WTC11 (cell line): ENCODE measurements around the gene CDK9. TPM values are rescaled to one million over a fixed set of nuclear protein-coding genes. Genes with fewer than 3 reads are reported as not detected.

ENCODE experiments used
- ATAC-seq: fragments of 200-7000 bp; cut with Tn5 transposase; 2 replicates; pipeline ENCODE4 v1.10.0; 2021; ENCODE audit warnings: mild to moderate bottlenecking, moderate library complexity
- CTCF ChIA-PET: fragments of 300-600 bp; sonication (Branson Sonifier 250); formaldehyde crosslinking; loops from one replicate; lab custom pipeline; 2021; ENCODE audit warnings: antibody characterized with exemption; lab: Charles Lee
- POLR2A ChIA-PET: fragments of 350-600 bp; sonication (Branson Sonifier 250); formaldehyde crosslinking; loops from one replicate; lab custom pipeline; 2021; ENCODE audit warnings: antibody characterized with exemption; lab: Charles Lee
- DNase-seq: peaks from one replicate; pipeline ENCODE4 v3.0.0; 2021; ENCODE audit warnings: low spot score
- H3K27ac Mint-ChIP-seq: 2 replicates; pipeline ENCODE4 v1.8.0; 2021; ENCODE audit warnings: mixed read lengths
- H3K27me3 Mint-ChIP-seq: 2 replicates; pipeline ENCODE4 v1.8.0; 2021; ENCODE audit warnings: low read depth, mild to moderate bottlenecking, moderate library complexity, mixed read lengths
- H3K36me3 Mint-ChIP-seq: 2 replicates; pipeline ENCODE4 v1.8.0; 2021; ENCODE audit warnings: mixed read lengths
- H3K4me1 Mint-ChIP-seq: 2 replicates; pipeline ENCODE4 v1.8.0; 2022; ENCODE audit warnings: mixed read lengths
- H3K4me3 Mint-ChIP-seq: 2 replicates; pipeline ENCODE4 v1.8.0; 2021; ENCODE audit warnings: mild to moderate bottlenecking, moderate library complexity, mixed read lengths
- H3K9me3 Mint-ChIP-seq: 2 replicates; pipeline ENCODE4 v1.8.0; 2021; ENCODE audit warnings: mixed read lengths
- ELF4 ChIP-seq: sonication (generic); formaldehyde crosslinking; IDR thresholded peaks from 2 replicates; pipeline ENCODE4 v1.8.1; 2022; ENCODE audit warnings: low read depth, mild to moderate bottlenecking, moderate library complexity, missing genetic modification reagents
- ESRRA ChIP-seq: sonication (generic); formaldehyde crosslinking; IDR thresholded peaks from 2 replicates; pipeline ENCODE4 v1.8.1; 2022; ENCODE audit warnings: mild to moderate bottlenecking, missing genetic modification reagents, borderline replicate concordance
- JUN ChIP-seq: sonication (generic); formaldehyde crosslinking; IDR thresholded peaks from 2 replicates; pipeline ENCODE4 v1.8.0; 2023; ENCODE audit warnings: mild to moderate bottlenecking, missing genetic modification reagents
- PRRX2 ChIP-seq: fragments of 250-450 bp; sonication (Bioruptor Pico); IDR thresholded peaks from 2 replicates; pipeline ENCODE4 v1.8.0; 2021; ENCODE audit warnings: mild to moderate bottlenecking
- RELA ChIP-seq: sonication (generic); formaldehyde crosslinking; IDR thresholded peaks from 2 replicates; pipeline ENCODE4 v1.8.1; 2022; ENCODE audit warnings: missing genetic modification reagents, mild to moderate bottlenecking, borderline replicate concordance
- SOX15 ChIP-seq: fragments of 250-450 bp; sonication (Bioruptor Pico); IDR thresholded peaks from 2 replicates; pipeline ENCODE4 v1.9.0; 2021; ENCODE audit warnings: mild to moderate bottlenecking
- ZBTB21 ChIP-seq: sonication (generic); formaldehyde crosslinking; IDR thresholded peaks from 2 replicates; pipeline ENCODE4 v1.8.1; 2023; ENCODE audit warnings: mild to moderate bottlenecking, missing genetic modification reagents, borderline replicate concordance
- ZNF263 ChIP-seq: sonication (generic); formaldehyde crosslinking; IDR thresholded peaks from 2 replicates; pipeline ENCODE4 v1.8.1; 2022; ENCODE audit warnings: low read depth, mild to moderate bottlenecking, moderate library complexity, missing genetic modification reagents
- ZNF423 ChIP-seq: fragments of 250-450 bp; sonication (Bioruptor Pico); IDR thresholded peaks from 2 replicates; pipeline ENCODE4 v2.1.2; 2022; ENCODE audit warnings: mild to moderate bottlenecking, moderate library complexity
- total RNA-seq: library from RNA; stranded (reverse); gene quantifications from 3 replicates; pipeline ENCODE4 v1.2.3, GENCODE V29; 2021
- TF ChIP-seq, protein P1 (sequence below): sonication (generic); formaldehyde crosslinking; IDR thresholded peaks from 2 replicates; pipeline ENCODE4 v1.8.0; 2022; ENCODE audit warnings: missing genetic modification reagents
- TF ChIP-seq, protein P2 (sequence below): sonication (generic); formaldehyde crosslinking; IDR thresholded peaks from 2 replicates; pipeline ENCODE4 v1.8.0; 2023; ENCODE audit warnings: missing genetic modification reagents, mild to moderate bottlenecking, borderline replicate concordance
- TF ChIP-seq, protein P3 (sequence below): sonication (generic); formaldehyde crosslinking; IDR thresholded peaks from 2 replicates; pipeline ENCODE4 v1.8.1; 2023; ENCODE audit warnings: mild to moderate bottlenecking, missing genetic modification reagents, moderate library complexity
- TF ChIP-seq, protein P4 (sequence below): sonication (generic); formaldehyde crosslinking; IDR thresholded peaks from 2 replicates; pipeline ENCODE4 v1.8.1; 2023; ENCODE audit warnings: mild to moderate bottlenecking, missing genetic modification reagents

CDK9 gene
- total RNA-seq, 1 experiment from 2014 or later: 111 TPM

DNA sequence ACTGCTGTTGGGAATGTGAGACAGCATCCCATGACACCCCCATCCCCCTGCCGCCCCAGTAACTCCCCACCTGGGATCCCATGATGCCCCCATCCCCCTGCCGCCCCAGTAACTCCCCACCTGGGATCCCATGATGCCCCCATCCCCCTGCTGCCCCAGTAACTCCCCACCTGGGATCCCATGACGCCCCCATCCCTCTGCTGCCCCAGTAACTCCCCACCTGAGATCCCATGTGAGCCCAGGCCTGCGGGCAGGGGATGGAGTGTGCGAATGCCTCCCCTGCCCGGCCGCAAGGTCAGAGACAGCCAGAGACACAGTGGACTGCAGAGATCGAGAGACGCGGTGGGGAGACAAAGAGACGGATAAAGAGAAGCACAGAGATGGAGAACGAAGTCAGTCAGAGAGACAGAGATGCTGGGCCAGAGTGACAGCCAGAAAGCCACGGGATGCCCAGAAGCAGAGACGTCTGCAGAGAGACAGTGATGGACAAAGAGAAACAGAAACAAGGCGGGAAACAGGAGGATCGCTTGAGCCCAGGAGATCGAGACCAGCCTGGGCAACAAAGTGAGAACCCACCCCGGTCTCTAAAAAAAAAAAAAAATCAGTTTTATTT, 8.4 kb upstream of the CDK9 start (continued):
- TF ChIP-seq, protein P1, sequence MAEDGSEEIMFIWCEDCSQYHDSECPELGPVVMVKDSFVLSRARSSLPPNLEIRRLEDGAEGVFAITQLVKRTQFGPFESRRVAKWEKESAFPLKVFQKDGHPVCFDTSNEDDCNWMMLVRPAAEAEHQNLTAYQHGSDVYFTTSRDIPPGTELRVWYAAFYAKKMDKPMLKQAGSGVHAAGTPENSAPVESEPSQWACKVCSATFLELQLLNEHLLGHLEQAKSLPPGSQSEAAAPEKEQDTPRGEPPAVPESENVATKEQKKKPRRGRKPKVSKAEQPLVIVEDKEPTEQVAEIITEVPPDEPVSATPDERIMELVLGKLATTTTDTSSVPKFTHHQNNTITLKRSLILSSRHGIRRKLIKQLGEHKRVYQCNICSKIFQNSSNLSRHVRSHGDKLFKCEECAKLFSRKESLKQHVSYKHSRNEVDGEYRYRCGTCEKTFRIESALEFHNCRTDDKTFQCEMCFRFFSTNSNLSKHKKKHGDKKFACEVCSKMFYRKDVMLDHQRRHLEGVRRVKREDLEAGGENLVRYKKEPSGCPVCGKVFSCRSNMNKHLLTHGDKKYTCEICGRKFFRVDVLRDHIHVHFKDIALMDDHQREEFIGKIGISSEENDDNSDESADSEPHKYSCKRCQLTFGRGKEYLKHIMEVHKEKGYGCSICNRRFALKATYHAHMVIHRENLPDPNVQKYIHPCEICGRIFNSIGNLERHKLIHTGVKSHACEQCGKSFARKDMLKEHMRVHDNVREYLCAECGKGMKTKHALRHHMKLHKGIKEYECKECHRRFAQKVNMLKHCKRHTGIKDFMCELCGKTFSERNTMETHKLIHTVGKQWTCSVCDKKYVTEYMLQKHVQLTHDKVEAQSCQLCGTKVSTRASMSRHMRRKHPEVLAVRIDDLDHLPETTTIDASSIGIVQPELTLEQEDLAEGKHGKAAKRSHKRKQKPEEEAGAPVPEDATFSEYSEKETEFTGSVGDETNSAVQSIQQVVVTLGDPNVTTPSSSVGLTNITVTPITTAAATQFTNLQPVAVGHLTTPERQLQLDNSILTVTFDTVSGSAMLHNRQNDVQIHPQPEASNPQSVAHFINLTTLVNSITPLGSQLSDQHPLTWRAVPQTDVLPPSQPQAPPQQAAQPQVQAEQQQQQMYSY (CRISPR knock-in tag): no peak

DNA sequence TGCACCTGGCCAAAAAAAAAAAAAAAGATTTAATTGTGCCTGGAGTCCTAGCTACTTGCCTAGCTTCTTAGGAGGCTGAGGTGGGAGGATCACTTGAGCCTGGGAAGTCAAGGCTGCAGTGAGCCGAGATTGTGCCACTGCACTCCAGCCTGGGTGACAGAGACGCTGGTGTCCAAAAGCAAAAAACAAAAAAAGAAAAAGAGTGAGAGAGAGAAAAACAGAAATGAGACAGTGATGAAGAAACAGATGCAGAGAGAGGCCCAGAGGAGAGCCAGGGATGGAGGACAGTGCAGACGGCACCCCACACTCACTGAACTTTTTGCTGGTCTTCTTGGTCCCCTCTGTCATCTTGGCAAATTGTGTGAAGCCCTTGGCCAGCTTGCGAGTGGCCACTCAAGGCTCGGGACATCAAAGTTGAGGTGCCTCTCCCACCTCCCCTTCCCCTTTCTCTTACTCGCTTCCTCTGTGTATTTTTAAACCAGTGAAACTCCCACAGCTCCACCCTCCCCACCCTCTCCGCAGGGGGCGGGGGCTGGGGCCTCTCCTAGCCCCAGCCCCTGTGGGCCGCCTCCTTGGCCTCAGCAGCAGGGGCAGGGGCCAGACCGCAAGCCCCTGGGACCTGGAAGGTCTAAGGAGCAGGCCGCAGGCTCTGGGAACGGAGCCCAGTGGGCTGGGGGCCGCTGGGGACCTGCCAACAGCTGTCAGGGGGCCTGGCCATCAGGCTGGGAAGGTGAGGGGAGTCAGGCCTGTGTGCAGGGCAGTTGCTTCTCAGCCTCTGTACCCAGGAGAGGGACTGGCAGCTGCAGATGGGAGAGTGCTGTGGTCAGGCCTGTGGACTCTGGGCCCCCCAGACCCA, 7.3 kb upstream of the CDK9 start, which contains the start of gene SH2D3C:
Gene SH2D3C (minus strand): TSS at position 387 of the 856 bp plus-strand sequence. CDS start 39 bp downstream, at position 348.
- H3K9me3 Mint-ChIP-seq: no peaks in the 10 kb centered on the region
- ATAC-seq: no peak
- H3K27ac Mint-ChIP-seq: peak within 1 kb of the TSS; percentile 44; the same call in 1 of the 2 replicates
- H3K36me3 Mint-ChIP-seq: no peaks in the 10 kb centered on the region
- ChIA-PET POLR2A (interaction anchor here (0.9 kb wide), 1 partner anchor 49 kb away, joined by 4 read pairs; no protein-coding TSS in a partner anchor), CTCF (interaction anchor here (0.7 to 2.9 kb wide), 9 partner anchors 7 to 210 kb away, joined by 3 to 26 read pairs (median 4); partner anchors contain the start of genes ST6GALNAC4 and TOR2A)
- H3K27me3 Mint-ChIP-seq: no peaks in the 10 kb centered on the region
- H3K4me3 Mint-ChIP-seq: no peak within 1 kb of the TSS
- DNase-seq: no peak
- no peak for TF ChIP-seq PRRX2 (CRISPR knock-in tag)
- no peak for TF ChIP-seq ESRRA (CRISPR knock-in tag)
- TF ChIP-seq, protein P2, sequence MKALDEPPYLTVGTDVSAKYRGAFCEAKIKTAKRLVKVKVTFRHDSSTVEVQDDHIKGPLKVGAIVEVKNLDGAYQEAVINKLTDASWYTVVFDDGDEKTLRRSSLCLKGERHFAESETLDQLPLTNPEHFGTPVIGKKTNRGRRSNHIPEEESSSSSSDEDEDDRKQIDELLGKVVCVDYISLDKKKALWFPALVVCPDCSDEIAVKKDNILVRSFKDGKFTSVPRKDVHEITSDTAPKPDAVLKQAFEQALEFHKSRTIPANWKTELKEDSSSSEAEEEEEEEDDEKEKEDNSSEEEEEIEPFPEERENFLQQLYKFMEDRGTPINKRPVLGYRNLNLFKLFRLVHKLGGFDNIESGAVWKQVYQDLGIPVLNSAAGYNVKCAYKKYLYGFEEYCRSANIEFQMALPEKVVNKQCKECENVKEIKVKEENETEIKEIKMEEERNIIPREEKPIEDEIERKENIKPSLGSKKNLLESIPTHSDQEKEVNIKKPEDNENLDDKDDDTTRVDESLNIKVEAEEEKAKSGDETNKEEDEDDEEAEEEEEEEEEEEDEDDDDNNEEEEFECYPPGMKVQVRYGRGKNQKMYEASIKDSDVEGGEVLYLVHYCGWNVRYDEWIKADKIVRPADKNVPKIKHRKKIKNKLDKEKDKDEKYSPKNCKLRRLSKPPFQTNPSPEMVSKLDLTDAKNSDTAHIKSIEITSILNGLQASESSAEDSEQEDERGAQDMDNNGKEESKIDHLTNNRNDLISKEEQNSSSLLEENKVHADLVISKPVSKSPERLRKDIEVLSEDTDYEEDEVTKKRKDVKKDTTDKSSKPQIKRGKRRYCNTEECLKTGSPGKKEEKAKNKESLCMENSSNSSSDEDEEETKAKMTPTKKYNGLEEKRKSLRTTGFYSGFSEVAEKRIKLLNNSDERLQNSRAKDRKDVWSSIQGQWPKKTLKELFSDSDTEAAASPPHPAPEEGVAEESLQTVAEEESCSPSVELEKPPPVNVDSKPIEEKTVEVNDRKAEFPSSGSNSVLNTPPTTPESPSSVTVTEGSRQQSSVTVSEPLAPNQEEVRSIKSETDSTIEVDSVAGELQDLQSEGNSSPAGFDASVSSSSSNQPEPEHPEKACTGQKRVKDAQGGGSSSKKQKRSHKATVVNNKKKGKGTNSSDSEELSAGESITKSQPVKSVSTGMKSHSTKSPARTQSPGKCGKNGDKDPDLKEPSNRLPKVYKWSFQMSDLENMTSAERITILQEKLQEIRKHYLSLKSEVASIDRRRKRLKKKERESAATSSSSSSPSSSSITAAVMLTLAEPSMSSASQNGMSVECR: no peak
- TF ChIP-seq ZNF423 (CRISPR knock-in tag): no peak
- TF ChIP-seq ELF4 (CRISPR knock-in tag): no peak
- no peak for TF ChIP-seq SOX15 (CRISPR knock-in tag)
- no peak for TF ChIP-seq ZBTB21 (CRISPR knock-in tag)
- TF ChIP-seq ZNF263 (CRISPR knock-in tag): no peak
- no peak for TF ChIP-seq JUN (CRISPR knock-in tag)
- TF ChIP-seq RELA (CRISPR knock-in tag): no peak
- TF ChIP-seq, protein P3, sequence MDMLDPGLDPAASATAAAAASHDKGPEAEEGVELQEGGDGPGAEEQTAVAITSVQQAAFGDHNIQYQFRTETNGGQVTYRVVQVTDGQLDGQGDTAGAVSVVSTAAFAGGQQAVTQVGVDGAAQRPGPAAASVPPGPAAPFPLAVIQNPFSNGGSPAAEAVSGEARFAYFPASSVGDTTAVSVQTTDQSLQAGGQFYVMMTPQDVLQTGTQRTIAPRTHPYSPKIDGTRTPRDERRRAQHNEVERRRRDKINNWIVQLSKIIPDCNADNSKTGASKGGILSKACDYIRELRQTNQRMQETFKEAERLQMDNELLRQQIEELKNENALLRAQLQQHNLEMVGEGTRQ (CRISPR knock-in tag): no peak
- TF ChIP-seq, protein P4, sequence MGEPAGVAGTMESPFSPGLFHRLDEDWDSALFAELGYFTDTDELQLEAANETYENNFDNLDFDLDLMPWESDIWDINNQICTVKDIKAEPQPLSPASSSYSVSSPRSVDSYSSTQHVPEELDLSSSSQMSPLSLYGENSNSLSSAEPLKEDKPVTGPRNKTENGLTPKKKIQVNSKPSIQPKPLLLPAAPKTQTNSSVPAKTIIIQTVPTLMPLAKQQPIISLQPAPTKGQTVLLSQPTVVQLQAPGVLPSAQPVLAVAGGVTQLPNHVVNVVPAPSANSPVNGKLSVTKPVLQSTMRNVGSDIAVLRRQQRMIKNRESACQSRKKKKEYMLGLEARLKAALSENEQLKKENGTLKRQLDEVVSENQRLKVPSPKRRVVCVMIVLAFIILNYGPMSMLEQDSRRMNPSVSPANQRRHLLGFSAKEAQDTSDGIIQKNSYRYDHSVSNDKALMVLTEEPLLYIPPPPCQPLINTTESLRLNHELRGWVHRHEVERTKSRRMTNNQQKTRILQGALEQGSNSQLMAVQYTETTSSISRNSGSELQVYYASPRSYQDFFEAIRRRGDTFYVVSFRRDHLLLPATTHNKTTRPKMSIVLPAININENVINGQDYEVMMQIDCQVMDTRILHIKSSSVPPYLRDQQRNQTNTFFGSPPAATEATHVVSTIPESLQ: no peak
- peaks cover 19% of the 10 kb centered on the region for H3K4me1 Mint-ChIP-seq
